H1 (cell line): ENCODE measurements around the gene TMCC3. TPM values are rescaled to one million over a fixed set of nuclear protein-coding genes. Genes with fewer than 3 reads are reported as not detected.

Experiments used
- CTCF ChIA-PET: fragments of 300-600 bp; sonication (Branson Sonifier 250); formaldehyde crosslinking; loops from one replicate; lab custom pipeline; 2021; ENCODE audit not compliant: partially characterized antibody; lab: Charles Lee
- POLR2A ChIA-PET: fragments of 300-600 bp; sonication (Branson Sonifier 250); formaldehyde crosslinking; loops from one replicate; lab custom pipeline; 2021; ENCODE audit warnings: inconsistent platforms; ENCODE audit not compliant: partially characterized antibody; lab: Charles Lee
- DNase-seq, 2 experiments: peaks; one replicate each; pipeline versions ENCODE4 v3.0.0 to v3.0.0-alpha.2; 2010 to 2022; ENCODE audit warnings: low spot score in 2 of 2, low read depth in 1 of 2, mixed read lengths in 1 of 2
- FAIRE-seq: peaks from 2 replicates; lab custom pipeline; 2011; peaks lifted over from hg19 to GRCh38; lab: Jason Lieb, UNC
- H2AFZ ChIP-seq: 2 replicates; pipeline ENCODE4 v1.8.1; 2012; ENCODE audit warnings: low read length, inconsistent platforms
- H2AK5ac ChIP-seq: 2 replicates; pipeline ENCODE4 v1.6.1; 2013; ENCODE audit warnings: low read depth, low read length
- H2BK120ac ChIP-seq: replicated peaks from 2 replicates; pipeline ENCODE3; 2013; ENCODE audit warnings: low read depth, low read length, inconsistent platforms
- H2BK12ac ChIP-seq: 2 replicates; pipeline ENCODE4 v1.6.1; 2013; ENCODE audit warnings: low read depth, low read length
- H2BK15ac ChIP-seq: 2 replicates; pipeline ENCODE4 v1.6.1; 2013; ENCODE audit warnings: low read length
- H2BK20ac ChIP-seq: 2 replicates; pipeline ENCODE4 v1.6.1; 2013; ENCODE audit warnings: low read length
- H2BK5ac ChIP-seq: 2 replicates; pipeline ENCODE4 v1.6.1; 2013; ENCODE audit warnings: low read depth, low read length
- H3K14ac ChIP-seq: 2 replicates; pipeline ENCODE4 v1.6.1; 2013; ENCODE audit warnings: inconsistent platforms; ENCODE audit not compliant: insufficient read length
- H3K18ac ChIP-seq: 2 replicates; pipeline ENCODE4 v1.6.1; 2013; ENCODE audit warnings: low read length; ENCODE audit errors: extremely low read depth
- H3K23ac ChIP-seq: 2 replicates; pipeline ENCODE4 v1.6.1; 2013; ENCODE audit warnings: inconsistent platforms; ENCODE audit not compliant: insufficient read length
- H3K23me2 ChIP-seq: 2 replicates; pipeline ENCODE4 v1.6.1; 2013; ENCODE audit warnings: low read depth, low read length
- H3K27ac ChIP-seq: 2 replicates; pipeline ENCODE4 v1.6.1; 2011; ENCODE audit warnings: low read depth, low read length, inconsistent platforms
- H3K27me3 ChIP-seq, 4 experiments: replicated peaks in 1 of 4; 1 replicate in 1 of 4; 2 replicates in 3 of 4; pipeline versions ENCODE4 v1.6.1 to v1.8.1; 2011 to 2013; ENCODE audit warnings: low read length in 3 of 4, mild to moderate bottlenecking in 3 of 4, inconsistent platforms in 2 of 4, mixed read lengths in 2 of 4, moderate library complexity in 1 of 4; ENCODE audit not compliant: control insufficient read depth in 3 of 4, insufficient read depth in 3 of 4; ENCODE audit errors: extremely low read depth in 1 of 4
- H3K36me3 ChIP-seq, 4 experiments: 2 replicates each; pipeline versions ENCODE4 v1.6.1 to v1.8.1; 2011 to 2013; ENCODE audit warnings: mild to moderate bottlenecking in 4 of 4, low read length in 3 of 4, moderate library complexity in 2 of 4, control low read depth in 1 of 4, inconsistent platforms in 1 of 4; ENCODE audit not compliant: insufficient read depth in 4 of 4, control insufficient read depth in 2 of 4
- H3K4ac ChIP-seq: replicated peaks from 2 replicates; pipeline ENCODE3; 2013; ENCODE audit warnings: low read length, low read depth, mixed read lengths, inconsistent platforms; ENCODE audit not compliant: insufficient read length
- H3K4me1 ChIP-seq, 4 experiments: replicated peaks in 1 of 4; 1 replicate in 1 of 4; 2 replicates in 3 of 4; pipeline versions ENCODE4 v1.6.1 to v1.8.1; 2011 to 2013; ENCODE audit warnings: low read length in 3 of 4, inconsistent platforms in 2 of 4, mixed read lengths in 1 of 4; ENCODE audit not compliant: insufficient read depth in 4 of 4, control insufficient read depth in 3 of 4
- H3K4me2 ChIP-seq, 2 experiments: 2 replicates each; pipeline versions ENCODE4 v1.6.1 to v1.8.1; 2011 to 2013; ENCODE audit warnings: low read depth in 2 of 2, low read length in 2 of 2, control low read depth in 1 of 2, inconsistent platforms in 1 of 2, mild to moderate bottlenecking in 1 of 2; ENCODE audit not compliant: insufficient read depth in 1 of 2
- H3K4me3 ChIP-seq, 4 experiments: fragments of 200-600, 300-600 bp in 1 of 4; sonication (generic), shearing (Covaris generic), sonication (Bioruptor Twin) in 1 of 4; 2 replicates each; pipeline versions ENCODE4 v1.5.1 to v1.8.1; 2011 to 2016; ENCODE audit warnings: low read length in 4 of 4, low read depth in 3 of 4, control low read depth in 2 of 4, inconsistent platforms in 2 of 4, mild to moderate bottlenecking in 2 of 4, mixed read lengths in 1 of 4, moderate library complexity in 1 of 4; ENCODE audit not compliant: insufficient read depth in 2 of 4; ENCODE audit errors: extremely low read depth in 1 of 4
- H3K56ac ChIP-seq: replicated peaks from 2 replicates; pipeline ENCODE3; 2013; ENCODE audit warnings: low read depth, mild to moderate bottlenecking, mixed read lengths, low read length, inconsistent platforms; ENCODE audit not compliant: insufficient read length
- H3K79me1 ChIP-seq: 2 replicates; pipeline ENCODE4 v1.6.1; 2013; ENCODE audit warnings: low read depth, low read length, control low read depth
- H3K79me2 ChIP-seq, 2 experiments: 2 replicates each; pipeline versions ENCODE4 v1.6.1 to v1.8.1; 2012 to 2013; ENCODE audit warnings: low read length in 2 of 2, mild to moderate bottlenecking in 2 of 2, inconsistent platforms in 1 of 2; ENCODE audit not compliant: insufficient read depth in 2 of 2, control insufficient read depth in 1 of 2
- H3K9ac ChIP-seq, 4 experiments: replicated peaks in 1 of 4; 1 replicate in 1 of 4; 2 replicates in 3 of 4; pipeline versions ENCODE4 v1.6.1 to v1.8.1; 2011 to 2013; ENCODE audit warnings: low read depth in 3 of 4, low read length in 3 of 4, control low read depth in 2 of 4, mild to moderate bottlenecking in 2 of 4, moderate library complexity in 2 of 4, inconsistent platforms in 1 of 4; ENCODE audit errors: extremely low read depth in 1 of 4
- H3K9me3 ChIP-seq, 2 experiments: 2 replicates each; pipeline versions ENCODE4 v1.6.1 to v1.8.1; 2012 to 2013; ENCODE audit warnings: mild to moderate bottlenecking in 2 of 2, moderate library complexity in 2 of 2, control low read depth in 1 of 2, inconsistent platforms in 1 of 2, low read depth in 1 of 2, low read length in 1 of 2, mixed read lengths in 1 of 2; ENCODE audit not compliant: insufficient read depth in 2 of 2
- H4K20me1 ChIP-seq, 2 experiments: replicated peaks in 1 of 2; 2 replicates each; pipeline versions ENCODE3 to v1.8.1; 2011 to 2013; ENCODE audit warnings: inconsistent platforms in 2 of 2, low read length in 2 of 2, mild to moderate bottlenecking in 1 of 2; ENCODE audit not compliant: insufficient read depth in 2 of 2, control insufficient read depth in 1 of 2
- H4K5ac ChIP-seq: 2 replicates; pipeline ENCODE4 v1.6.1; 2013; ENCODE audit warnings: low read length, low read depth, mixed read lengths, inconsistent platforms; ENCODE audit not compliant: insufficient read length
- H4K8ac ChIP-seq: 2 replicates; pipeline ENCODE4 v1.8.0; 2013; ENCODE audit warnings: mild to moderate bottlenecking, moderate library complexity, low read length, inconsistent platforms; ENCODE audit not compliant: insufficient read depth; ENCODE audit errors: extremely low read depth
- H4K91ac ChIP-seq: replicated peaks from 2 replicates; pipeline ENCODE3; 2013; ENCODE audit warnings: low read length, mixed read lengths, inconsistent platforms; ENCODE audit not compliant: insufficient read length
- ASH2L ChIP-seq: fragments of 200-600, 300-600 bp; sonication (generic); IDR thresholded peaks from one replicate; pipeline ENCODE4 v1.7.1; 2017; ENCODE audit warnings: low read length
- CREB1 ChIP-seq: IDR thresholded peaks from 2 replicates; pipeline ENCODE4 v1.6.1; 2012; ENCODE audit warnings: inconsistent platforms
- EGR1 ChIP-seq: IDR thresholded peaks from 2 replicates; pipeline ENCODE4 v1.6.1; 2011; ENCODE audit warnings: low read depth, low read length, borderline replicate concordance
- FOSL1 ChIP-seq: IDR thresholded peaks from 2 replicates; pipeline ENCODE4 v1.6.1; 2011; ENCODE audit warnings: mild to moderate bottlenecking, low read depth, low read length, moderate library complexity; ENCODE audit not compliant: insufficient read depth
- POLR2AphosphoS5 ChIP-seq: IDR thresholded peaks from 2 replicates; pipeline ENCODE4 v1.6.1; 2011; ENCODE audit warnings: low read depth, low read length
- POU5F1 ChIP-seq: IDR thresholded peaks from 2 replicates; pipeline ENCODE4 v1.6.1; 2011; ENCODE audit warnings: low read depth, mild to moderate bottlenecking, low read length, moderate library complexity
- RBBP5 ChIP-seq: IDR thresholded peaks from 2 replicates; pipeline ENCODE4 v1.7.1; 2012; ENCODE audit warnings: low read depth, mild to moderate bottlenecking, inconsistent platforms, low read length, moderate library complexity, borderline replicate concordance
- RNF2 ChIP-seq: fragments of 200-900, 300-1000 bp; sonication (generic); IDR thresholded peaks from 2 replicates; pipeline ENCODE4 v1.7.1; 2016; ENCODE audit warnings: borderline replicate concordance, low read depth, mild to moderate bottlenecking, antibody characterized with exemption, low read length; ENCODE audit not compliant: poor library complexity, severe bottlenecking; ENCODE audit errors: missing control alignments
- SAP30 ChIP-seq: fragments of 300-600 bp; sonication (generic); IDR thresholded peaks from 2 replicates; pipeline ENCODE4 v1.7.1; 2012; ENCODE audit warnings: low read length, moderate library complexity, mild to moderate bottlenecking, inconsistent platforms; ENCODE audit not compliant: insufficient read depth, insufficient replicate concordance
- SIX5 ChIP-seq: IDR thresholded peaks from 2 replicates; pipeline ENCODE4 v1.6.1; 2011; ENCODE audit warnings: mild to moderate bottlenecking, low read depth, low read length
- SP2 ChIP-seq: IDR thresholded peaks from 2 replicates; pipeline ENCODE4 v1.6.1; 2012; ENCODE audit warnings: mild to moderate bottlenecking, low read length, inconsistent platforms
- ZNF274 ChIP-seq: IDR thresholded peaks from 2 replicates; pipeline ENCODE4 v1.7.0; 2012; ENCODE audit warnings: low read length, borderline replicate concordance; ENCODE audit errors: extremely low read depth
- WGBS, 2 experiments: shearing (Covaris generic) in 1 of 2; methylation state at CpG; one replicate each; pipeline versions ENCODE4 v1.1.6 to v1.1.7; 2013 to 2015; ENCODE audit warnings: low lambda C conversion rate in 2 of 2, mixed read lengths in 2 of 2, inconsistent platforms in 1 of 2, low coverage in 1 of 2, missing lambda C conversion rate in 1 of 2; ENCODE audit not compliant: insufficient replicate concordance in 2 of 2, insufficient coverage in 1 of 2, insufficient read length in 1 of 2; ENCODE audit errors: extremely low coverage in 1 of 2, missing lambda C conversion rate in 1 of 2; 5-methylcytosine and 5-hydroxymethylcytosine counted together
- polyA plus RNA-seq, 7 experiments: library from polyadenylated mRNA; depleted of rRNA in 3 of 7; stranded (reverse) in 5 of 7; unstranded in 2 of 7; fragments of >200 nt in 5 of 7; fragments of 200-250 nt in 2 of 7; gene quantifications; 1 replicate in 5 of 7; 2 replicates in 1 of 7; 4 replicates in 1 of 7; pipeline versions ENCODE4 v1.2.1 to v1.2.3, GENCODE V29; 2011 to 2013; ENCODE audit warnings: missing spikeins in 2 of 7, mixed read lengths in 2 of 7
- total RNA-seq: library from RNA; stranded (reverse); fragmentation: NEBNext Ultra II Directional; extraction: Animal tissue kit (Norgen Biotek cat#: 25700); gene quantifications from 2 replicates; pipeline ENCODE4 v1.2.1, GENCODE V29; 2021

TMCC3 gene
- total and polyA plus RNA-seq, 2 of the 8 experiments (the other 6 are each of a cell fraction or from before 2014, with no cell fraction given), result 1.7 to 4.1 TPM

GRCh38 chr12:94545935-94546771 lies 104.2 kb downstream of the TMCC3 start:
- Histone ChIP-seq H3K4me2 (no peak overlapping the region), H3K4me3 (no peak overlapping the region), H2BK5ac (no peak overlapping the region), H2AFZ (peak overlapping the region; percentile 66; the same call in 1 of the 2 replicates), H3K9ac (no peak overlapping the region), H4K91ac (peak overlapping the region; percentile 61), H3K56ac (no peak overlapping the region), H4K8ac (no peak overlapping the region), H4K5ac (no peak overlapping the region), H2AK5ac (no peak overlapping the region), H2BK20ac (0 out of 2 replicates have a peak overlapping the region, but pooled peaks have one; percentile 9), H3K79me2 (no peaks in the 10 kb centered on the region), H3K23me2 (no peaks in the 10 kb centered on the region; the same call in 1 of the 2 replicates), H2BK12ac (no peak overlapping the region), H3K27ac (no peak overlapping the region), H3K79me1 (no peaks in the 10 kb centered on the region), H3K4ac (no peak overlapping the region), H2BK15ac (0 out of 2 replicates have a peak overlapping the region, but pooled peaks have one; percentile 67), H2BK120ac (no peak overlapping the region), H3K36me3 (no peaks in the 10 kb centered on the region), H4K20me1 (no peaks in the 10 kb centered on the region), H3K27me3 (peaks cover 0 to 2% (median 0%) of the 10 kb centered on the region in 4 experiments; a peak in 1 of 7 replicates), H3K18ac (no peak overlapping the region), H3K23ac (no peak overlapping the region), H3K14ac (no peak overlapping the region), H3K4me1 (no peaks in the 10 kb centered on the region; a peak in 1 of 7 replicates), H3K9me3 (peaks cover 11 to 15% of the 10 kb centered on the region in 2 experiments)
- WGBS, 2 experiments, result 62% methylated on average over 17 of the region's 17 CpGs; no CpG with 5 or more reads in 1 of the 2 experiments
- ChIA-PET CTCF (interaction anchor here (0.6 to 2.6 kb wide), 27 partner anchors 8 to 491 kb away, joined by 3 to 21 read pairs (median 4); no protein-coding TSS in a partner anchor), POLR2A (no interaction called here)
- peak; percentile 83 for FAIRE-seq
- DNase-seq, result peak; percentile 47 to 59
- TF ChIP-seq RBBP5 (no peak), CREB1 (0 out of 2 replicates have a peak, but pooled peaks have one; percentile 16), POLR2AphosphoS5 (no peak), EGR1 (no peak), ASH2L (no peak), RNF2 (no peak), ZNF274 (no peak), SP2 (no peak), POU5F1 (no peak), SAP30 (no peak), SIX5 (no peak), FOSL1 (no peak)
